HepG2 (cell line): ENCODE results near the gene BTBD19. TPM values are rescaled to one million over a fixed set of nuclear protein-coding genes. Genes with fewer than 3 reads are reported as not detected.

ENCODE experiments used
- ATF3 ChIP-seq: sonication (generic); formaldehyde crosslinking; IDR thresholded peaks from 2 replicates; pipeline ENCODE4 v1.4.0; 2020; ENCODE audit warnings: missing genetic modification reagents
- ATM ChIP-seq: fragments of 450-650 bp; IDR thresholded peaks from 2 replicates; pipeline ENCODE4 v1.7.1; 2017; ENCODE audit warnings: mild to moderate bottlenecking, borderline replicate concordance
- EP300 ChIP-seq, 3 experiments: sonication (generic) in 1 of 3; formaldehyde crosslinking in 1 of 3; IDR thresholded peaks; 2 replicates each; pipeline versions ENCODE4 v1.5.1 to v1.6.1; 2011 to 2020; ENCODE audit warnings: low read depth in 2 of 3, low read length in 2 of 3, borderline replicate concordance in 1 of 3, improper control_type of control experiment in 1 of 3, mild to moderate bottlenecking in 1 of 3, missing genetic modification reagents in 1 of 3, moderate library complexity in 1 of 3
- HMGXB3 ChIP-seq: sonication (generic); formaldehyde crosslinking; IDR thresholded peaks from 2 replicates; pipeline ENCODE4 v1.4.0; 2020; ENCODE audit warnings: missing genetic modification reagents, borderline replicate concordance
- MYNN ChIP-seq: sonication (generic); formaldehyde crosslinking; IDR thresholded peaks from 2 replicates; pipeline ENCODE4 v1.4.0; 2020; ENCODE audit warnings: mild to moderate bottlenecking, low read depth, missing genetic modification reagents
- NAIF1 ChIP-seq: sonication (generic); formaldehyde crosslinking; IDR thresholded peaks from 2 replicates; pipeline ENCODE4 v1.5.0; 2020; ENCODE audit warnings: mild to moderate bottlenecking, missing genetic modification reagents, borderline replicate concordance
- NFYB ChIP-seq: sonication (generic); formaldehyde crosslinking; IDR thresholded peaks from 2 replicates; pipeline ENCODE4 v1.4.0; 2020; ENCODE audit warnings: missing genetic modification reagents
- NR2F6 ChIP-seq, 2 experiments: IDR thresholded peaks; 2 replicates each; pipeline ENCODE4 v1.6.1; 2016; ENCODE audit warnings: antibody characterized with exemption in 1 of 2, mild to moderate bottlenecking in 1 of 2
- PITX1 ChIP-seq: sonication (generic); formaldehyde crosslinking; IDR thresholded peaks from 2 replicates; pipeline ENCODE4 v1.5.1; 2020; ENCODE audit warnings: mild to moderate bottlenecking, missing genetic modification reagents
- RFX1 ChIP-seq: fragments of 450-650 bp; IDR thresholded peaks from 2 replicates; pipeline ENCODE4 v1.6.1; 2017
- SAP130 ChIP-seq: IDR thresholded peaks from 2 replicates; pipeline ENCODE4 v1.6.1; 2016; ENCODE audit warnings: low read depth
- YY1 ChIP-seq: IDR thresholded peaks from 2 replicates; pipeline ENCODE4 v1.6.1; 2011; ENCODE audit warnings: low read length, low read depth, moderate library complexity, mild to moderate bottlenecking; ENCODE audit not compliant: insufficient read depth, insufficient replicate concordance
- ZBTB14 ChIP-seq: sonication (generic); formaldehyde crosslinking; IDR thresholded peaks from 2 replicates; pipeline ENCODE4 v1.4.0; 2020; ENCODE audit warnings: missing genetic modification reagents
- ZNF180 ChIP-seq: sonication (generic); formaldehyde crosslinking; IDR thresholded peaks from 2 replicates; pipeline ENCODE4 v1.4.0; 2020; ENCODE audit warnings: low read depth, missing genetic modification reagents, borderline replicate concordance
- ZNF329 ChIP-seq: sonication (generic); formaldehyde crosslinking; IDR thresholded peaks from 2 replicates; pipeline ENCODE4 v1.9.0; 2021; ENCODE audit warnings: low read depth, mild to moderate bottlenecking, missing genetic modification reagents
- ZNF333 ChIP-seq: sonication (generic); formaldehyde crosslinking; IDR thresholded peaks from 2 replicates; pipeline ENCODE4 v1.4.0; 2020; ENCODE audit warnings: mild to moderate bottlenecking, missing genetic modification reagents, borderline replicate concordance
- ZNF431 ChIP-seq: sonication (generic); formaldehyde crosslinking; IDR thresholded peaks from 2 replicates; pipeline ENCODE4 v1.9.0; 2022; ENCODE audit warnings: missing genetic modification reagents, low read depth, mild to moderate bottlenecking, borderline replicate concordance
- ZNF441 ChIP-seq: sonication (generic); formaldehyde crosslinking; IDR thresholded peaks from 2 replicates; pipeline ENCODE4 v1.7.0; 2021; ENCODE audit warnings: missing genetic modification reagents, borderline replicate concordance
- ZXDC ChIP-seq: sonication (generic); formaldehyde crosslinking; IDR thresholded peaks from 2 replicates; pipeline ENCODE4 v1.5.0; 2020; ENCODE audit warnings: mild to moderate bottlenecking, missing genetic modification reagents
- polyA plus RNA-seq, 8 experiments: library from polyadenylated mRNA; depleted of rRNA in 3 of 8; stranded (reverse) in 7 of 8; unstranded in 1 of 8; fragments of >200 nt; fragmentation: Illumina TruSeq in 4 of 8; extraction: Trizol in 4 of 8; gene quantifications; 2 replicates each; pipeline versions ENCODE4 v1.2.1 to v1.2.3, GENCODE V29; 2011 to 2016; ENCODE audit warnings: low read depth in 4 of 8, missing spikeins in 1 of 8, mixed read lengths in 1 of 8; ENCODE audit not compliant: insufficient read depth in 1 of 8
- total RNA-seq, 5 experiments: library from RNA; depleted of rRNA; stranded (reverse); fragments of >200 nt; fragmentation: Illumina TruSeq; extraction: Trizol; gene quantifications; 2 replicates each; pipeline ENCODE4 v1.2.3, GENCODE V29; 2016; ENCODE audit warnings: low read depth in 1 of 5

The BTBD19 gene
- total and polyA plus RNA-seq, 2 of the 13 experiments (the other 11 are each of a cell fraction or from before 2014, with no cell fraction given), result 2.7 to 6.7 TPM

- TF ChIP-seq ZNF180 (CRISPR knock-in tag) (no peak), ZNF329 (no peak), ZNF431 (CRISPR knock-in tag) (no peak), MYNN (no peak), HMGXB3 (CRISPR knock-in tag) (no peak), YY1 (peak; percentile 76), ZNF333 (CRISPR knock-in tag) (no peak), ATM (no peak), EP300 (IDR thresholded peaks at IDR 0.05; ENCODE audit: low read depth in 2 of 2, low read length in 2 of 2) (no peak), EP300 (CRISPR knock-in tag; IDR thresholded peaks at IDR 0.05; ENCODE audit: borderline replicate concordance) (no peak), PITX1 (0 out of 2 replicates have a peak, but pooled peaks have one; percentile 7), ZXDC (no peak), ZBTB14 (0 out of 2 replicates have a peak, but pooled peaks have one; percentile 22), ATF3 (CRISPR knock-in tag) (no peak), NR2F6 (IDR thresholded peaks at IDR 0.05) (no peak), NR2F6 (CRISPR knock-in tag; IDR thresholded peaks at IDR 0.05) (peak; percentile 34; the same call in 1 of the 2 replicates), SAP130 (peak; percentile 63), ZNF441 (CRISPR knock-in tag) (no peak), NAIF1 (no peak; the same call in 1 of the 2 replicates), NFYB (CRISPR knock-in tag) (0 out of 2 replicates have a peak, but pooled peaks have one; percentile 14), RFX1 (no peak)
Observed at GRCh38 chr1:44784094-44785028, 24.0 kb upstream of the BTBD19 start (continued).
